ENCODE measurements around the gene LRCOL1.

GRCh38 chr12:132658149-132658894 is 47.9 kb upstream of the LRCOL1 start:
- TF ChIP-seq POLR2A (IDR thresholded peaks at IDR 0.05; ENCODE audit: low read depth, low read length) (no peak), POLR2AphosphoS5 (IDR thresholded peaks at IDR 0.05; ENCODE audit: low read depth, low read length) (no peak; the same call in none of the 2 replicates)
